Stomach (tissue), 4 donors: Measurements from ENCODE around the gene ATN1.

ENCODE experiments used
- CTCF ChIP-seq, 7 experiments: fragments of 450-650 bp in 4 of 7; fragments of 200-600 bp in 3 of 7; sonication (generic) in 3 of 7; IDR thresholded peaks; one replicate each; pipeline ENCODE4 v1.5.1; 2016 to 2019; ENCODE audit warnings: antibody characterized with exemption in 7 of 7, control low read depth in 2 of 7, mild to moderate bottlenecking in 1 of 7
- EP300 ChIP-seq: sonication (generic); formaldehyde crosslinking; IDR thresholded peaks from one replicate; pipeline ENCODE4 v1.6.1; 2017; ENCODE audit warnings: antibody characterized with exemption
- POLR2A ChIP-seq, 4 donors: fragments of 450-650 bp; IDR thresholded peaks; one replicate each; pipeline ENCODE4 v1.6.1; 2016; ENCODE audit warnings: antibody characterized with exemption in 4 of 4, control low read depth in 2 of 4, mild to moderate bottlenecking in 1 of 4, moderate library complexity in 1 of 4
- POLR2AphosphoS5 ChIP-seq, 3 donors: sonication (generic); formaldehyde crosslinking; IDR thresholded peaks; one replicate each; pipeline ENCODE4 v1.6.1; 2016; ENCODE audit warnings: antibody characterized with exemption in 3 of 3

- no peak for TF ChIP-seq EP300
- TF ChIP-seq CTCF (IDR thresholded peaks at IDR 0.05) = no peak
- TF ChIP-seq POLR2AphosphoS5 (IDR thresholded peaks at IDR 0.05) = no peak
- no peak for TF ChIP-seq POLR2A (IDR thresholded peaks at IDR 0.05)
Measured at GRCh38 chr12:6958609-6959057, 30.9 kb downstream of the ATN1 start.
